ENCODE data around the gene ZNF256.

ZNF256 gene

DNA sequence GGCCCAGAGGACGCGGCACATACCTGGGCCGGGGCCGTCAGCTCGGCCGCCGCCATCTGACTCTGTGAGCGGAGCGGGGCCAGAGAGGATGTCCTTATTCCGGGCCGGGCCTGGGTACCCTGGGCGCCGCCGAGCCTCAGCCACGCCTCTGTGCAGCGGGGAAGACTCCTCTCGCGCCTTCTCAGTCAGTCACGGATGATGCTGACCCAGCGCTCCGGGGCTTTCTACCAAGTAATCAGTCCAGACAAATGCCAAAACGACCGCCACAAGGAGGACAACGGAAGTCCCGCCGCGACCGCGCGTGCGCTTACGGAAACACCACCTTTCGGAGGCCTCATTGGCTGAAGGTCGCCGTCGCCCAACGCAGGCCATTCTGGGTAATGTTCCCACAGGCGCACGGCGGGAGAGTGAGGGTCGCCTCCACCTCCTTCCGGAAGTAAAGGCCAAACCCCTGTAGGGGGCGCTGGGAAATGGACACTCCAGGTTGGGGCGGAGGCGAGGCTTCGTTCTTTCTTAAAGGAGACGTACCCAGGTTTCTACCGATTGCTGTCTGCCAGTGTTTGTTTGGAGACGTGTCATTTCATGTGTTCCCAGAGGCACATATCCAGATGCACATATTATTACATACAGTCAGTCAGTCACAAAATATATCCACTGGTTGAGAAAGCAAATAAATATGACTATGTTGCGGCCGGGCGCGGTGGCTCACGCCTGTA is at the start of gene ZNF256:
Gene ZNF256, minus strand, starts transcription at position 288 of the 716 bp plus-strand sequence. Its CDS starts 232 bp downstream, at position 56.
- DNase-seq (ENCODE audit: low read depth), result peak; percentile 87

DNA sequence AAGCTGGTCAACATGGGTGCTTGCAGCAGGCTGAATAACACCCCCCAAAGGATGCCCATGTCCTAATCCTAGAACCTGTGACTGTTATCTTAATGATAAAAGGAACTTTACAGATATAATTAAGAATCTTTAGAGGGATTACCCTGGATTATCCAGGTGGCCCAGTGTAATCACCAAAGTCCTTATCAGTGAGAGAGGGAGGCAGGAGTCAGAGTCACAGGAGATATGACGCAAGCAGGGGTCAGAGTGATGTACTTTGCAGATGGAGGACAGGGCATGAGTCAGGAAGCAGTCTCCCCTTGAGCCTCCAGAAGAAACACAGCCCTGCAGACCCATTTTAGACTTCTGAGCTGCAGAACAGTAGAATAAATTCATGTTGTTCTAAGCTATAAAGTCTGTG is 45.3 kb upstream of the ZNF256 start:
- DNase-seq (ENCODE audit: low read depth), result no peak

DNA sequence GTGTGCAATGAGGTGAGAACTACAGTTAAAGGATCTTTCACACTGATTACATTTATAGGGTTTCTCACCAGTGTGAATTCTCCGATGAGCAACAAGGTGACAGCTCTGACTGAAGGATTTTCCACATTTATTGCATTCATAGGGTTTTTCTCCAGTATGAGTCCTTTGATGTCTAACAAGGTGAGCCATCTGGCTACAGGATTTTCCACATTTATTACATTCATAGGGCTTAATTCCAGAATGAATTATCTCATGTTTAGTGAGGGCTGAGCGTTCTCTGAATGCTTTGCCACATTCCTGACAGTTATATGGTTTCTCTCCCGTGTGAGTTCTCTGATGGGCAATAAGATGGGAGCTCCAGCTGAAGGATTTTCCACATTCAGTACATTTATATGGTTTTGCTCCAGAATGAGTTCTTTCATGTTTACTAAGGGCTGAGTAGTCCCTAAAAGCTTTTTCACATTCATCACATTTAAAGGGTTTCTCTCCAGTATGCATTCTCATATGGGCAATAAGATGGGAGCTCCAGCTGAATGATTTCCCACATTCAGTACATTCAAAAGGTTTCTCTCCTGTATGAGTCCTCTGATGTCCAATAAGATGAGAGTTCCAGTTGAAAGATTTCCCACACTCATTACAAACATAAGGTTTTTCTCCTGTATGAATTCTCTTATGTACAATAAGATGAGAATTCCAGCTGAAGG is 31.2 kb upstream of the ZNF256 start:
- DNase-seq (ENCODE audit: low read depth), result no peak

DNA sequence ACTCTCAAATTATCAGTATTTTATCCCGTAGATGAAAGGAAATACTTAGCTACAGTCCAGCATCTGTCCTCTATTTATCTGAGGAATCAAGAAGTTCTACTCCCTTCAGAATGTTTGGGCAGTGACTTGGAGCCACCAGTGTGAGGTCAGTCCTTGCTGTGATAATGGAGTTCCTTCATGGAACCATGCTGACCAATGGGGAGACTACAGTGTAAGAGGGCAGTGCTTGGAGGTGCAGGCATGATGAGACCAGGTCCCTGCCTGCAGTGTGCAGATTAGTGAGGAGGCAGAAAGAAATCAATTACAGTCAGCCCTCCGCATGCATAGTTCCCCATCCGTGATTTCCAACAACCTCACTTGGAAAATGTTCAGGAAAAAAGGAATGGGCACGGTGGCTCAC is 26.9 kb upstream of the ZNF256 start, which contains the start of gene C19orf18:
Gene C19orf18, minus strand, starts transcription at position 101 of the 400 bp plus-strand sequence. CDS start 102 bp downstream, outside the sequence.
- no peak for DNase-seq (ENCODE audit: low read depth)

DNA sequence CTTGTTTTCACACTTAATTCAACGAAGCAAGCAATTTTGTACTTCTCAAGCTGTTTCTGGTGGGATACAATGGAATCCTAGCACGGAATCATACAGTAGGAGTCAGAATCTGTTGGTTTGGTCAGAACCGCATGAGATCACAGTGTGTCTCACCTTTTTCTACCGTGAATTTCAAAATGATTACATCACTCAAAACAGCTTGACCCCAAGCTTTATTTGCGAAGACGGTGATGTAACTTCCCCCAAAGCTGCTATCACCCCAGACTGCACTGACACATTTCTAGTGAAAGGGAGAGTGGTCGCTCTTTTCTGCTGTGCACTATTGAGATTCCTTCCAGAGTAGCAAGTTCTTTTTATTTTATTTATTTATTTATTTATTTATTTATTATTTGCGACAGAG is 17.3 kb upstream of the ZNF256 start:
- DNase-seq (ENCODE audit: low read depth), result no peak

DNA sequence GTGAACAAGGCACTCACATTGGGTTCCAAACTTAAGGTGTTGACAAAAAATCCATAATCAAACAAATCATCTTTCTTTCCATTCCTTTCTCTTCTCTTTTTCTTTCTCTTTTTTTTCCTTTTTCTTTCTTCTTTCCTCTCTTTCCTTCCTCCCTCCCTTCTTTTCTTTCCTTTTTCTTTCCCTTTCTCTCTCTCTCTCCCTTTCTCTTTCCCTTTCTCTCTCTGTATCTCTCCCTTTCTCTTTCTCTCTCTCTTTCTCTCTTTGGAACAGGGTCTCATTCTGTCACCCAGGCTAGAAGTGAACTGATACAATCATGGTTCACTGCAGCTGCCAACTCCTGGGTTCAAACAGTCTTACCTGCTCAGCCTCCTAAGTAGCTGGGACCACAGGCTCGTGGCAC is 14.3 kb upstream of the ZNF256 start:
- no peak for DNase-seq (ENCODE audit: low read depth)

DNA sequence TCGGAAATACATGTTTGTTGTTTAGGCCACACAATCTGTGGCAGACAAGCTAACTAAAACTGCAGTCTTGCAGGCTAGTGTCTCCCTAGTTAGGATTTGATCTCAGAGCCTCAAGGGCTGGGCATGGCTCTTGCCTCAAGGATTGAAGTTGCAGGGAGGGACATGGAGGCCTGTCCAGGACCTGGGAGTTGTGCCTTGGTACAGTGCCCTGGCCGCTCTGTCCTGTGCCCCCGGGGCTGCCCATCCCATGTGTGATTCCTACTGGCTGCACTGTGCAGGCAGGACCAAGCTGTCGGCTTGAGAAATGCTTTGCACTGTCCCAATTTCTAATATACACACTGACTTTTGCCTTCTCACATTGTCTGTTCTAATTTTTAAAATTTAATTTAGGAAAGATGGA is 7.5 kb upstream of the ZNF256 start:
- no peak for DNase-seq (ENCODE audit: low read depth)

DNA sequence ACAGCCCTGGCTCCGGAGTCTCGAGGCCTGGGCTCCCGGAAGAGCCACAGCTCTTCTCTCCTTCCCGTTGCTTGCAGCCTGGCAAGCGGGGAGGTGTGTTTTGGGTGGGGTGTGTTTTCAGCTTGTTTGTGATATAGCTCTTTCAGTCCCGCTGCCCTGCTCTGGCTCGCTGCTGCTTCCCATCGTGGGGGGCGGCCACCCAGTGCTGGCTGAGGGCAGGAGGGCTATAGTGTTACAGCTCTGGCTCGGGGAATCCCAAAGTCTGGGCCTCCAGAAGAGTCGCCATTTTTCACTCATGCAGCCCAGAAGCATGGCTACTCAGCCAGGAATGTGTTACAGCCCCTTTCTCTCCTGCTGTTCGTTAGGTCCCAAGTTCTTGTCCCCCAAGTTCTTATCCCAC is 2.2 kb upstream of the ZNF256 start:
- DNase-seq (ENCODE audit: low read depth), result no peak

DNA sequence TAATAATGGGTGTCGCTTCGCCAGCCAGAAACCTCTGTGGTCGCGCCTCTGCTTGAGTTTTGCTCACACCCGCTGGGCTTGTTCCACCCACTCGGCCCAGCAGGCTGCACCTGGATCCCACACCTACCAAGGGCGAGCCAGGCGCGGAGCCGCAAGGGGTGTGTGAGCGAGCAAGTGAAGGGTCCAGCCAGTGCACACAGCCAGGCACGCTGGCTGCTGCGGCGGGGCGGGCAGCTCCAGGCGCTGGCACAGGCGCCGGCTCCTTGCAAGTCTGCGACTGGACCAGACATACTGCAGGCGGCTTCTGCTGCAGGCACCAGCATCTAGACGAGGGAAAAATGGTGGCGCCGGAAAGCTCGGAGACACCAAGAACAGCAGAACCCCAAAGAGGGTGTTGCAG is 1.8 kb upstream of the ZNF256 start:
- DNase-seq (ENCODE audit: low read depth), result no peak

DNA sequence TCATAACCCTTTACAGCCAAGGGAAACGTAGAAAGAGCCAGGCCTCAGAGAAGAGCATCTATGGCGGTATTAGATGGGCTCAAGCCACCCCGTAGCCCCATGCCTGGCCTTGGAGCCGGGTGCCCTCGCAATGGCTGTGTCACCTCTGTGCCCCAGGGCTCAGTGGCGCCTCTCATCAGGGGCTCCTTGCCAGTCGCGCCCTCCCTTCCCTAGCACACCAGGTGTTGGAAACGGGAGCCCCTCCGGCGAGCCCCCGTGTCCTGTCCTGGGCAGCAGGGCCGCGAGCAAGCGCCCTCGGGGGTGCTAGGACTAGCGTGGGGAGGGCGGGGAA is 453 bp downstream of the ZNF256 start:
- no peak for DNase-seq (ENCODE audit: low read depth)

DNA sequence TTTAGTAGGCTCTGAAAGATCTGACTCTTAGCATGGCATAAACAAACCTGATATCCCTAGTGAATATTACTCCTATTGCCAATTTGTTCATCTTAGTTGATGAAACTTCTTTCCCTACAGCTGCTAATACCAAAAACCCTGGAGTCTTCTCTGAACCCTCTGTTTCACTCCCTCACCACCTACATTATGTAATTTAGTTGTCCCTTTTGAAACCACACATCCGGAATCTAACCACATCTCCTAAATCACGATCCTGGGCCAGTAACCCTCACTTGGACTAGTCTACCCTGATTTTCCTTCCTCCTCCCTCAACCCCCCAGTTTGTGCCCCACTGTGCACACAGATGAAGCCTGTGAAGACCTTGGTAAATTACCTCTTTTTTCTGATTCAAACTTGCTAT is 1.2 kb downstream of the ZNF256 start:
- DNase-seq (ENCODE audit: low read depth), result no peak

DNA sequence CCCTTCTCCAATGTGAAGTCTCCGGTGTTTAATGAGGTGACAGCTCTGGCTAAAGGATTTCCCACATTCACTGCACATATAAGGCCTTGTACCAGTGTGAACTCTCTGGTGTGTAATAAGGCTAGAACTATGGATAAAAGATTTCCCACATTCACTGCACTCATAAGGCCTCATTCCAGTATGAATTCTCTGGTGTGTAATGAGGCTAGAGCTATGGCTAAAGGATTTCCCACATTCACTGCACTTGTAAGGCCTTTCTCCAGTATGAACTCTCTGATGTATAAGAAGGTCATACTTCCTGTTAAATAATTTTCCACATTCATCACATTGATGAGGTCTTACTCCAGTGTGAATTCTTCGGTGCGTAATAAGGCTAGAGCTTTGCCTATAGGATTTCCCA is 5.9 kb downstream of the ZNF256 start:
- no peak for DNase-seq (ENCODE audit: low read depth)

DNA sequence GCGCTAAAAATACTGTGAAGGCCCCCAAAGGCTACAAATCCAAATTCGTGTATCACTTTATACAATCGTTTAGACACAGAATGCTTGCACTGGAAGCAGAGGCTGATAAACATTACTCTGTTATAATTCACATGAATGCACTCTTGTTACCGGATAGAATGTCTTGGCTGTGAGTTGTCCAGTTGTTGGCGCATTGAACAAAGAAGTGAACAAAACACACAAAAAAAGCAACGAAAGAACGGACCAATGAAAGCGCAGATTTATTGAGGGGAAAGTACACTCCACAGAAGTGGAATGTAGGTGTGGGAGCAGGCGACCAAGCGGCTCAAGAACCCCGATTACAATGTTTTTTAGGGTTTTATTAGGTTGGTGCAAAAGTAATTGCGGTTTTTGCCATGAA is 11.8 kb downstream of the ZNF256 start:
- DNase-seq (ENCODE audit: low read depth), result no peak

DNA sequence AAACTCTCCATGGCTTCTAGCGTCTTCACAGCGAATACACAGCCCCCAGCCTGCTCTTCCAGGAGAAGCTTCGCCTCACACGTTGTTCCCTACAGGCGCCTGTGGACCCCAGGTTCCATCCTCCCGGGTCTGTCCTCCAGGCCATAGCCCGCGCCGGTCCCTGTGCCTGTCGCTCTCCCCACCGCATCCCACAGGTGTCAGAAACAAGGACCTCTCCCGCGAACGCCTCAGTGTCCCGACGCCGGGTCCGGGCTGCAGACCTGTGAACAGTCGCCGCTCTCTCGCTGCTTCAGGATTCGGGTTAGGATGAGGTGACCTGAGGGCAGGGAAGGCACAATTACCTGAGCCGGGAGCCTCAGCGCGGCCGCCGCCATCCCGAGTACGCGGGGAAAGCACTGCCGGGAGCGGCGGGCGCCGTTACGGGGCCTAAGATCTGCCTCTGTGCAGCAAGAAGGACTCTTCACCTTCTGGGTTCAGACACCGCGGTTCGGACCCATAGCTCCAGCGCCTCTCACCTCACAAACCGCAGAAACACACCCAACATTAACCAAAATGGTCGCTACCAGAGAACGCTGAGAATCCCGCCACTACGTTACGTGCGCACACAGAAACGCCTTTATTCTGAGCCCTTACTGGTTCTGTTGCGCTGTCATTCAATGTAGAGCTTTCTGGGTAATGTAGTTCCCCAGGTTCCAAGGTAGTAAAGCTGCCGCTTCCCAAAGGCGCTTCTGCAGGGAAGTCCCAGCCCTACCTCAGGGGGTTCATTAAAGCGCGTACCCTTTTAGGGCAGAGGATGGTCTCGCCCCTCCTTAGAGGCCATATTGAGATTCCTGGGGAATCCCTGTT is 12.5 kb downstream of the ZNF256 start, which contains the start of gene ZNF418:
Gene ZNF418, minus strand, starts transcription at position 583 of the 846 bp plus-strand sequence. CDS start 1,580 bp downstream, outside the sequence.
- DNase-seq (ENCODE audit: low read depth), result peak; percentile 58

DNA sequence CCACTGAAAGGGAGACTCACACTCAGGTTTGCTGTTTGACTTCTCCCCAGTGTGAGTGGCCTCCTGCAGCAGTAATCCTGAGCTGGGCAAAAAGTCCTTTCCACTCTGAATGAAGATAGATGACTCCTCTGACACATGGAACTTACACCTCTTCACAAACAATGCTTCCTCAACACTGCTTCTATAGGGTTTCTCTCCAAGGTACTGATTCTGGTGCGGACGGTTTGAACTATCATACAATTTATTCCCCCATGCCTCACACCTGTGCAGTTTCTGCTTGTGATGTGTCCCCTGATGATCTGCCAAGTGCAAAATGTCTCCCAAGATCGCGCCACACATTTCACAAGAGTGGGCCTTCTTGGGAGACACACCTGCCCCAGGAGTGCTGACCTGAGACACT is 19.9 kb downstream of the ZNF256 start:
- DNase-seq (ENCODE audit: low read depth), result no peak

DNA sequence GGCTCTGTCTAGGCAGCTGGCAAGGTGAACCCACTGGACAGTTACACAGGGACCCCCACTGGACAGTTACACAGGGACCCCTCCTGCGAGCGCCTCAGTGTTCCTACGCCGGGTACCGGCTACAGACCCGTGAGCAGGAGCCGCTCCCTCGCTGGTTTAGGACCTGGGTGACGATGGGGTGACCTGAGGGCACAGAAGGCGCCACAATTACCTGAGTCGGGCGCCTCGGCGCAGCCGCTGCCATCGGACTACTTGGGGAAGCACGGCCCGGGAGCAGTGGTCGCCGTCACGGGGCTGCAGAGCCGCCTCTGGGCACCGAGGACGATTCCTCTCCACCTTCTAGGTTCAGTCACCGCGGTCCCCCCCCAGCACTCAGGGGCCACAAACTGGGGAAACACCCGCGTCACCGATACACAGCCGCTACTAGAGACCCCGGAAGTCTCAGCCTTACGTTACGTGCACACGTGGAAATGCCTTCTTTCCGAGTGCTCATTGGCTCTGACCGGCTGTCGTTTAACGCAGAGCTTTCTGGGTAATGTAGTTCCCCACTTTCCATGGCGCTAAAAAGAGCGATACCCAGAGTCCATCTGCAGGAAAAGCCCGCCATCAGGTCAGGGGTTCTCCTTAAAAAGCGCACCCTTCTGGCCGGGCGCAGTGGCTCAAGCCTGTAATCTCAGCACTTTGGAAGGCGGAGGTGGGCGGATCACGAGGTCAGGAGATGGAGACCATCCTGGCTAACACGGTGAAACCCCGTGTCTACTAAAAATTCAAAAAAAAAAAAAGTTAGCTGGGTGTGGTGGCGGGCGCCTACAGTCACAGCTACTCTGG is 31.1 kb downstream of the ZNF256 start, which contains the start of gene ZNF417:
Gene ZNF417, minus strand, starts transcription at position 425 of the 828 bp plus-strand sequence. Its CDS starts 181 bp downstream, at position 244.
- peak; percentile 92 for DNase-seq (ENCODE audit: low read depth)

DNA sequence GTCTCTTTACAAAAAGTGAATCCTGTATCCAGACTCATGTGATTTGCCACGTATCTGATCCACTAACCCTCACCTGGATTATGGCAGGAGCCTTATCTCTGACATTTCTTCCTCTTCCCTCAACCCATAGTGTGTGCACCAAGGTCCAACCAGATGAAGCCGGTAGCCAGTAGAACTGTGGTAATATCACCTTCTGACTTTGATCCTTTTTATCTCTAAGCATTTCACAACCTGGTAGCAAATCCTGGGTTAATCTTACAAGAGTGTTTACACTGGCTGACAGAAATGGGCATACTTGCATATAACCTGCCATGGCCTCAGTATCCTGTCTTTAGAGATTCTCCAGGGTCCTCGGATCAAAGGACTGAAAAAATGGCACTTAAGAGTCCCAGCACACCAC is 33.0 kb downstream of the ZNF256 start:
- DNase-seq (ENCODE audit: low read depth), result no peak

DNA sequence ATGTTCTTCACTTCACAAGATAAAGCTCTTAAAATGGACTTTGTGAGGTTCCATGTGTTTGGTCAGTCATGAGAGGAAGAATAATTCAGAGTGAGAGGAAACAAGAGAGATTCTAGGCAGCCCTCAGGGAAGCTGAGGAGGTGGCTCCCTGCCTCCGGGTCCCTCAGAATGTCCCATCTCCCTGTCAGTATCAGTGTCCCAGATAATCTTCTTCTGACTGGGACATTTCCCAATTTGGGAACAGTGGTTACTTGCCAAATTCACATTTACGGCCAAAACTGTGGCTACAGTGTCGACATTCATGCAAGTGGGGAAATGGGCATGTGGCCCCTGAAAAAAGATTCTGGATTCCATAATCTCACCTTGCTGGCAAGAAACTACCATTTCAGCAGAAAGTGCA is 40.1 kb downstream of the ZNF256 start:
- no peak for DNase-seq (ENCODE audit: low read depth)

DNA sequence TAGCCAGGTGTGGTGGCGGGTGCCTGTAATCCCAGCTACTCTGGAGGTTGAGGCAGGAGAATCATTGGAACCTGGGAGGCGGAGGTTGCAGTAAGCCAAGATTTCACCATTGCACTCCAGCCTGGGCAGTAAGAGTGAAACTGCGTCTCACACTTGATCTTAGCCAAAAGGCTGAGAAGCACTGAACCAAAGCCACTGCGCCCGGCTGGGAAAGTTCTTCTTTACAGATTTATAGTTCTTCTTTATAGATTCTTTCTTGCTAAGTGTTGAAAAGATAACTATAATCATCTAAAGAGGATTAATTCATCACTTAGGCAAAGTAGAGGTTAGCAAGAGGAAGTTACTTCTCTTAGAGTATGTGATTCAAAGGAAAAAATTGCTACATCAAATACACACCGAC is 42.2 kb downstream of the ZNF256 start:
- no peak for DNase-seq (ENCODE audit: low read depth)

DNA sequence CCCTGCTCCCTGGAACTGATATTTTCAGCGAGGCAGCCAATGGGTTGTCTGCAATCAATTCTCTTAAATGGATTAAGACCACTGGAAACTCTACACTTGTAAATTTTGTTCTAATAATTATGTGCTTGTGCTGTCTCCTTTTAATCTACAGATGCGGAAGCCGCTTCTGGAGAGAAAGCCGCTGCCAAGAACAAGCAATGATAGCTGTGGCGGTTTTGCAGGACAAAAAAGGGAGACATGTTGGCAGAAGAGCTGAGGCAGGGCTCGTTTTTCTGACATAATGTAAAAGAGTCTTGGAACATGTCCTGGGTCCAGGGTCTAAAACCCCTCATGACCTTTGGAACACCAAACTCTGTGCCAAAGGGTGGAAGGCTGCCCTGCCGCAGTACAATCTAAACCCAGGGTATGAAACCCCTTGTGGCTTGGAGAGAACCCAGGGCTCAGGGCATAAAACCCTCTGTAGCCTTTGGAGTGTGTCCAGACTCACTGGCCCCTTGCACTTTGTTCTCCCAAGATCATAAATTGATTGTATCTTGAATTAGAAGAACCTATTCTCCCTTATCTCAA is 43.8 kb downstream of the ZNF256 start:
- DNase-seq (ENCODE audit: low read depth), result no peak

DNA sequence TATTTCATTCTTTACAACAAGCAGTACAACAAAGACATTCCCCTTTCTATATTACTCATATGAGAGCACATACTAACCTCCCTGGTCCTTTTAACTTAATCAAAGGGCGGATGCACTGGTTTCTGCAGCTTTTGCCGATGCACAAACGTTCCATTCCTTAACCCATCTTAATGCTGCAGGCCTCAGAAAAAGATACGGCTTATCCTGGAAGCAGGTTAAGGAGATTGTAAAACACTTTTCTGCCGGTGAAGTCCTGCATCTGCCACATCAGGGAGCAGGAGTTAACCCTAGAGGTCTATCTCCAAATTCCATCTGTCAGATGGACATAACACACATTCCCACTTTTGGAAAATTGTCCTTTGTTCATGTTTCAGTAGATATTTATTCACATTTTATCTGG is 47.2 kb downstream of the ZNF256 start:
- no peak for DNase-seq (ENCODE audit: low read depth)

Measured in fibroblast of the conjunctiva (primary cell).